SJSA1 (cell line): Measurements from ENCODE around the gene METTL14. TPM values are rescaled to one million over a fixed set of nuclear protein-coding genes. Genes with fewer than 3 reads are reported as not detected.
A peak's percentile ranks its signal among the peaks of the same experiment; 100 is the strongest.

ENCODE experiments used
- DNase-seq, 2 experiments: peaks; one replicate each; pipeline ENCODE4 v3.0.0-alpha.2; 2015 to 2020; ENCODE audit warnings: low spot score in 2 of 2, low read depth in 1 of 2
- H3K27ac ChIP-seq: fragments of 250-450 bp; sonication (Bioruptor Pico); 2 replicates; pipeline ENCODE4 v1.5.1; 2020; ENCODE audit warnings: mild to moderate bottlenecking, moderate library complexity
- H3K27me3 ChIP-seq: fragments of 250-450 bp; sonication (Bioruptor Pico); replicated peaks from 2 replicates; pipeline ENCODE4 v1.5.1; 2020; ENCODE audit warnings: mild to moderate bottlenecking, moderate library complexity
- H3K36me3 ChIP-seq: fragments of 250-450 bp; sonication (Bioruptor Pico); 2 replicates; pipeline ENCODE4 v1.5.1; 2020; ENCODE audit warnings: mild to moderate bottlenecking
- H3K4me1 ChIP-seq: fragments of 250-450 bp; sonication (Bioruptor Pico); replicated peaks from 2 replicates; pipeline ENCODE4 v1.6.1; 2021; ENCODE audit warnings: mild to moderate bottlenecking
- H3K4me3 ChIP-seq: fragments of 250-450 bp; sonication (Bioruptor Pico); 2 replicates; pipeline ENCODE4 v1.5.1; 2020; ENCODE audit warnings: mild to moderate bottlenecking
- H3K9me3 ChIP-seq: fragments of 250-450 bp; sonication (Bioruptor Pico); replicated peaks from 2 replicates; pipeline ENCODE4 v1.5.1; 2020; ENCODE audit warnings: mild to moderate bottlenecking
- total RNA-seq: library from RNA; depleted of rRNA; stranded (reverse); fragments of >200 nt; shearing (Covaris generic); gene quantifications from 2 replicates; pipeline ENCODE4 v1.2.3, GENCODE V29; 2014

Gene METTL14
- total RNA-seq, 1 experiment from 2014 or later: 37.0 TPM

- Histone ChIP-seq H3K27ac (no peak overlapping the region), H3K27me3 (no peaks in the 10 kb centered on the region), H3K4me3 (no peak overlapping the region), H3K9me3 (no peaks in the 10 kb centered on the region), H3K36me3 (peaks cover 27% of the 10 kb centered on the region), H3K4me1 (no peaks in the 10 kb centered on the region)
- no peak for DNase-seq
These were observed 33.4 kb downstream of the METTL14 start for GRCh38 chr4:118718511-118719170.

DNA sequence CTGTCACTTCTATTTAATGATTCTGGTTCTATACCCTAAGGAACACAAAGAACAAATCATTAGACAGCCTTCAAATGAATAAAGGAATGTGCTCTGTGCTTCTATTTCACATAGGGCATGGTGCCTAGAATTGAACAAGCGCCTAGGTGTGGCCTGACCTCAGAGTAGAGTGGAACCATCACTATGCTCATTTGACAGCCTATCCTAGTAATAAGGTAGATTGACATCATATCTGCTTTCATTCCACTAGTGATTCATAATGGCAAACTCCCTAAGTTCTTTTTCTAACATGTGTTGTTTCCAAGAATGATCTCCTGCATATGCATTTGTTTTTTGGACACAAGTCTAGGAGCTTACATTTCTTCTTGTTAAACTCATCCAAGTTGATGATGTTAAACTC, 36.6 kb downstream of the METTL14 start:
- no peaks in the 10 kb centered on the region for H3K4me1 ChIP-seq
- DNase-seq: no peak
- no peaks in the 10 kb centered on the region for H3K27me3 ChIP-seq
- no peak overlapping the region for H3K27ac ChIP-seq
- H3K9me3 ChIP-seq: no peaks in the 10 kb centered on the region
- no peak overlapping the region for H3K4me3 ChIP-seq
- peaks cover 55% of the 10 kb centered on the region for H3K36me3 ChIP-seq

DNA sequence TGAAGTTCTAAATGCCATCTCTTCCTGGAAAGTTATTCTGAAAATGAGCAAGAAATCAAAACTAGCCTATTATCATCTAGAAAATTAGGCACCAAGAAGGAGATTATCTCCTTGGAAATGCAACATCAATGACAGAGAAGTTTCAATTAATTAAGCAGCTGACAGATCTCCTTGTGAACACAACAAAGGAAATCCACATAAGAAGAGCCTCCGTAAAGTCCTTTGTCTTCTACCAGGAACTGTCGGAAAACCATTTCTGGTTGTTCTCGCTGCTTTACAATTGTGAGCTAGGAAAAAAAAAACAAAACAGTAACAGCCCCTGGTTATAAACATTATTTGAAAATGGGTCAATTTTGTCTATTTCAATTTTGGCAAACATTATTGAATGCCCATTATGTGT, 38.2 kb downstream of the METTL14 start:
- Histone ChIP-seq H3K4me1 (no peaks in the 10 kb centered on the region), H3K27me3 (no peaks in the 10 kb centered on the region), H3K4me3 (no peak overlapping the region), H3K27ac (no peak overlapping the region), H3K9me3 (no peaks in the 10 kb centered on the region), H3K36me3 (peaks cover 71% of the 10 kb centered on the region)
- no peak for DNase-seq

DNA sequence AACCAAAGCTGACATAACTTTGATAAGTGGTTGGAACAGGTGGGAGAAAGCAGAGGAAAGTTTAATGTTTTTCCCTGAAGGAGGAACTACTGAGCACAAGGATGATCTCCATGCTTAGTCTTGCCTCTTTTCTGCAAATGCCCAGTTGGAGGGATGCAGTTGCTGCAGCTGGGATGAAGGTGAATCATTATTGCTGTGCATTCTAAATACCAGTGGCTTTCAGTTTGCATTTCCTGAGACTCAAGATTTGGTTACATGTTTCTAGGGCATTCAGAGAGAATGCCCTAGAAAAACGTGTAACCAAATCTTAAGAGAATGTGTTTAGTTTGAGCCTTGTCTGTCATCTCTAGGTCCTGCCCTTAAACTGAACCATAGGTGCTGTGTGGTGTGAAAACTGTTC, 42.2 kb downstream of the METTL14 start:
- DNase-seq: no peak
- Histone ChIP-seq H3K4me3 (no peak overlapping the region), H3K27me3 (no peaks in the 10 kb centered on the region), H3K36me3 (peaks cover 85% of the 10 kb centered on the region), H3K4me1 (peaks cover 14% of the 10 kb centered on the region), H3K9me3 (no peaks in the 10 kb centered on the region), H3K27ac (no peak overlapping the region)

DNA sequence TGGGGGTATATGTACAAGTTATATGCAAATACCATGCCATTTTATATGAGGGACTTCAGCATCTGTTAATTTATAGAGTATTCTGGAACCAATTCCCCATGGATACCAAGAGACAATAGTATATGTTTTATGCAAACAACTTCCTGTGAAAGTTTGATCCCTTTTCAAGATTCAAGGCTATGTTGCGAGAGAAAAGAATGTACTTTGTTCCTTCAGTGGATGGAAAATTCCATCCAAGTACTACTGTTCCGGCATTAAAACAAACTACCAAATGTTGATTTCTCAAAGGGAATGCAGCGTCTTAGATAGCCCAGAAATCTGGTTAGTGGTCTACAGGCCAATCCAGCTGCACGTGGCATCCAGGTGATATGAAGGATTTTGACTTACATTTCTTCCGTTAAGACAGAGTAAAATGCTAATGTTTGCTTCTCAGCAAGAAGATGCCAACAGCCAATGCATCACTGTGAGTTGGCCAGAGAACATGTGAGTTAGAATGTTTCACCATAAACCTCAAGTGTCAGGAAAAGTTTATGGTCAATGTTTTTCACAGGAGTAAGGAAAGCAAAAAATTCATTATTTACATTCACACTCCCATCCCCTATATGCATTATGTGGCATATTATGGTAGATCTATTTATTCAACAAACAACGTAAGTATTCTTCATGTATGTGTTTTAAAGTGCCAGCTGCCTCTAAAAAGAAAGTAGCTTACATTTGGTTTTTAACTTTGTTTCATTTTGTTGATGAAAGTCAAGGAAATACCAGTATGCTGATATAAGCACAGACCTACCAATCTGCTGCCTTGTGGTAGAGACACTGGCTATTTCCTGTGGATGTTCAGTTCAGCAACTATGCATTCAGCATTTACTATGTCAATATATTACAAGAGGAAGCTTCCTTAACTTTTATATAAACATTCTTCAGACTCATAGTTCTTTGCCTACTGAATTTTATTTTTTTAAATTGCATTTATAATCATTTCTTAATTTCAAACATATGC, 44.4 kb downstream of the METTL14 start:
- Histone ChIP-seq H3K27ac (peak overlapping the region; percentile 50), H3K36me3 (peaks cover 86% of the 10 kb centered on the region), H3K27me3 (no peaks in the 10 kb centered on the region), H3K4me1 (peaks cover 18% of the 10 kb centered on the region), H3K9me3 (no peaks in the 10 kb centered on the region), H3K4me3 (no peak overlapping the region)
- DNase-seq: peak in 1 of 2 experiments; percentile 37

GRCh38 chr4:118730683-118731082, 45.5 kb downstream of the METTL14 start:
- H3K36me3 ChIP-seq: peaks cover 83% of the 10 kb centered on the region
- H3K4me1 ChIP-seq: peaks cover 18% of the 10 kb centered on the region
- DNase-seq: no peak
- H3K4me3 ChIP-seq: no peak overlapping the region
- H3K27ac ChIP-seq: peak overlapping the region; percentile 3; the same call in 1 of the 2 replicates
- H3K27me3 ChIP-seq: no peaks in the 10 kb centered on the region
- H3K9me3 ChIP-seq: no peaks in the 10 kb centered on the region

GRCh38 chr4:118732591-118733330, 47.6 kb downstream of the METTL14 start:
- Histone ChIP-seq H3K9me3 (no peaks in the 10 kb centered on the region), H3K4me1 (peaks cover 18% of the 10 kb centered on the region), H3K4me3 (no peak overlapping the region), H3K27me3 (no peaks in the 10 kb centered on the region), H3K36me3 (peaks cover 80% of the 10 kb centered on the region), H3K27ac (no peak overlapping the region)
- no peak for DNase-seq

- DNase-seq: no peak
- peaks cover 78% of the 10 kb centered on the region for H3K36me3 ChIP-seq
These were observed 49.5 kb downstream of the METTL14 start for GRCh38 chr4:118734491-118735205.

GRCh38 chr4:118736900-118737299, 51.7 kb downstream of the METTL14 start:
- Histone ChIP-seq H3K27me3 (no peaks in the 10 kb centered on the region), H3K36me3 (peaks cover 75% of the 10 kb centered on the region), H3K27ac (no peak overlapping the region), H3K9me3 (no peaks in the 10 kb centered on the region), H3K4me1 (peaks cover 34% of the 10 kb centered on the region), H3K4me3 (no peak overlapping the region)
- no peak for DNase-seq

More at GRCh38 chr4:118734491-118735205, 49.5 kb downstream of the METTL14 start:
- H3K27me3 ChIP-seq: no peaks in the 10 kb centered on the region
- H3K9me3 ChIP-seq: no peaks in the 10 kb centered on the region
- no peak overlapping the region for H3K27ac ChIP-seq
- peaks cover 31% of the 10 kb centered on the region for H3K4me1 ChIP-seq
- H3K4me3 ChIP-seq: no peak overlapping the region

DNA sequence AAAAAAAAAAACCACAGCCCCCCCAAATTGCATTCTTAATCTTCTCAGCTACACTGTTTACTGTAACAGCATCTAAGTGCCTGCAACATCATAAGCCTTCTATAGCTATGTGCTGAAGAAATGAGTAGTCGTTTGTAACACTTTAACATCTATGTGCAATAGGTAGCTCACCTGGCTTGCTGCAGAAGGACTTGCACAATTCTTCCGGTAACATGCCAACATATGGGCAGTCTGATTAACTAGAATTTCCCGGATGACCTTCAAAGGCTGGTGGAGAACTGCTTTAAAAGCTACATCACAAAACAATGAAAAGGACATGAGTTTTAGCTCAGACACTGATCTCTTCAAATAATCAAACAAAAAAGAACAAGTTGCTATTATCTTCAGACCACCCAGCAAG, 52.9 kb downstream of the METTL14 start:
- Histone ChIP-seq H3K9me3 (no peaks in the 10 kb centered on the region), H3K27ac (no peak overlapping the region), H3K4me3 (no peak overlapping the region), H3K4me1 (peaks cover 30% of the 10 kb centered on the region), H3K27me3 (no peaks in the 10 kb centered on the region), H3K36me3 (peaks cover 66% of the 10 kb centered on the region)
- DNase-seq: no peak

DNA sequence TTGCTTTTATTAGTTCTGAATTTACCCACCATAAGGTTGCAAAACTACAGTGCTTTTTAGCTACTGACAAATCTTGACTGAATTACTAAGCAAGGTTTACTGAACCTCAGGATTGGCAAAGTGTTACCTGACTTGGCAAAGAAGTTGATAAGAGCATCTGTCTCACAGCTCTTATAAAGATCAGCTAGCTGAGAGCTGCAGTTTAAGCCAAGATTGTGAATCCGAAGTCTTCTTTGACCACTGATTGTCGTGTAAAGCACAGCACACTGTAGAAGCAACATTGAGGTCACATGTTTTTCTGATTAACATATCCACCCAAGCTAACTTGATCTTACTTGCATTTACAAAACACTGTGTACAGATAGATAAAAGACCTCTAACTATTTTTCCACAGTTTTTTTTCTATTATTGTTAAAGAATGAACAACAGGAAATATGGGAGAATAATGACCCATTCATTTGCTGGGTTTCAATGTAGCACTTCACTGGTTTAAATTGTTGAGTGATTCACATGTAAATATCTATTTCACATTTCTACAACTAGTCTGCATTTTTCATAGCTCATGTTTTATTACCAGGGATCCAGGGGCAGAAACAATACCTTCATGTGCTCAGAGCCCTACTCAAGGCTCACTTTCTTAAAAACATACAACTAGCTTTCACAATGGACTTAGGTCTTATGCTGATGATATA, 54.0 kb downstream of the METTL14 start:
- H3K27ac ChIP-seq: no peak overlapping the region
- peaks cover 30% of the 10 kb centered on the region for H3K4me1 ChIP-seq
- H3K9me3 ChIP-seq: no peaks in the 10 kb centered on the region
- peaks cover 69% of the 10 kb centered on the region for H3K36me3 ChIP-seq
- no peak for DNase-seq
- H3K27me3 ChIP-seq: no peaks in the 10 kb centered on the region
- H3K4me3 ChIP-seq: no peak overlapping the region

DNA sequence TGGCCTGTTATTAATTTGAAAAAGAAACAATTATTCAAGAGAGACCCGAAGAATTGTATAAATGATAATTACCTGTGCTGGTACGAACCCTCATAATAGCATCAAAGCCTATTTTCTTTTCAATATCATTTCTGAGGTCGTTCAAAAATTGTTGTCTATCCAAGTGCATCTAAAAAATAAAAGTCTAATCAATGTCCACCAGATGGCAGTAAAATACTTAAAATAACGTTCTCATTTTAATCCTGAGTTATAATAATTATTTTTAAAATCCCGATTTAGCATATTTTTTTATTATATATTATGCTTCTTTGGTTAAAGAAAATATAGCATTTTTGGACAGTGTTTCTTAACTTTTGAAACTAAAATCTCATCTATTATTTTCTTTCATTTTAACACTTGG, 55.7 kb downstream of the METTL14 start:
- H3K9me3 ChIP-seq: no peaks in the 10 kb centered on the region
- no peak for DNase-seq
- peaks cover 30% of the 10 kb centered on the region for H3K4me1 ChIP-seq
- no peaks in the 10 kb centered on the region for H3K27me3 ChIP-seq
- H3K27ac ChIP-seq: no peak overlapping the region
- H3K36me3 ChIP-seq: peaks cover 73% of the 10 kb centered on the region
- no peak overlapping the region for H3K4me3 ChIP-seq
